ENCODE data around the gene MYL12A. TPM values are rescaled to one million over a fixed set of nuclear protein-coding genes. Genes with fewer than 3 reads are reported as not detected.

The MYL12A gene
- total and polyA plus RNA-seq, 4 donors = 158 to 314 (median 179) TPM

DNA sequence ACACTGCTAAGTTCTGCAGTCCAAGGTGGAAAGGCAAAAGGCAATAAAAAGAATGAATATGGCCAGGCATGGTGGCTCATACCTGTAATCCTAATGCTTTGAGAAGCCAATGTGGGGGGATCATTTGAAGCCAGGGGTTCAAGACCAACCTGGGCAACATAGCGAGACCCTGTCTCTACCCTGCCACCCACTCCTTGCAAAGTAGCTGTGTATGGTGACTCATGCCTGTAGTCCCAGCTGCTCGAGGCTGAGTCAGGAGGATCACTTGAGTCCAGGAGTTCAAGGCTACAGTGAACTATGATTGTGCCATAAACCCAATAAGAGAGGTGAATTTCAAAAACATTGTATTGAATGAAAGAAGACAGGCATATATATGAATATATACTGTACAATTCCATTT, 16.8 kb downstream of the MYL12A start:
- H3K9me3 ChIP-seq (ENCODE audit: control insufficient read depth in 4 of 4, low read length in 3 of 4) = no peaks in the 10 kb centered on the region
- H3K27me3 ChIP-seq (ENCODE audit: control insufficient read depth in 4 of 4, insufficient read depth in 4 of 4, low read length in 3 of 4) = no peaks in the 10 kb centered on the region
- H3K27ac ChIP-seq (ENCODE audit: low read depth in 1 of 2, low read length in 2 of 2) = no peak overlapping the region
- WGBS = 49% methylated on average over 2 of the region's 2 CpGs
- DNase-seq (ENCODE audit: low spot score) = no peak
- H3K4me1 ChIP-seq (ENCODE audit: control insufficient read depth in 4 of 4, insufficient read depth in 4 of 4, low read length in 3 of 4) = peaks cover 18 to 67% (median 57%) of the 10 kb centered on the region in 4 donors
- H3K36me3 ChIP-seq (ENCODE audit: control insufficient read depth in 4 of 4, insufficient read depth in 3 of 4, low read depth in 1 of 4, low read length in 3 of 4) = no peaks in the 10 kb centered on the region
- no peak for TF ChIP-seq SP1 (IDR thresholded peaks at IDR 0.05)
- peak in 1 of 2 donors; percentile 38 for TF ChIP-seq RXRA (IDR thresholded peaks at IDR 0.05)
- peak; percentile 26 to 35 for TF ChIP-seq JUND (IDR thresholded peaks at IDR 0.05)
- peak; percentile 4 to 25 for TF ChIP-seq HNF4A (conservative IDR thresholded peaks at IDR 0.05)
- H3K4me3 ChIP-seq (ENCODE audit: low read depth in 1 of 3, low read length in 3 of 3) = no peak overlapping the region
- no peak overlapping the region for H3K9ac ChIP-seq (ENCODE audit: low read depth in 1 of 2, low read length in 2 of 2)

DNA sequence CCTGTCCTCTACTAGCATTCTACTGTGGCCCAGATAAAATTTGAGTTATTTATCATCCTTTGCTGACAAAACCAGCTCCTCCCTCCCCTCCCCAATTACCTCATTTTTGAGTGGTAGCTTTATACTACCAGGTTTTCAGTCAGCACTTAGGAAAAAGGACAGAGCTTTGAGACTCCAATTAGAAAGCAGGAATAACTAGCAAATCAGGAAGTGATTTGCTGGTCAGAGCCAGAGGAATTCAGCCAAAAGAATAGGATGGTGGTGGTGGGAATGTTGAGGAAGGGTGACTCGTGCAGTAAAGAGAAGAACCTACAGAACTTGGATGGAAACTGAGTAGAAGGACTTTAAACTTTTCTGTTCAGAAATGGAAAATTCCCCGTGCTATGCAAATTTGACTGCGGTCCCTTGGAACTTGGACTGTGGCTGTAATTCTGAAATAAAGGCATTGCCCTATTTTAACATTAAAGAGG, 18.0 kb downstream of the MYL12A start:
- Histone ChIP-seq H3K9ac (ENCODE audit: low read depth in 1 of 2, low read length in 2 of 2) (no peak overlapping the region), H3K27me3 (ENCODE audit: control insufficient read depth in 4 of 4, insufficient read depth in 4 of 4, low read length in 3 of 4) (no peaks in the 10 kb centered on the region), H3K4me1 (ENCODE audit: control insufficient read depth in 4 of 4, insufficient read depth in 4 of 4, low read length in 3 of 4) (peaks cover 15 to 69% (median 58%) of the 10 kb centered on the region in 4 donors), H3K9me3 (ENCODE audit: control insufficient read depth in 4 of 4, low read length in 3 of 4) (no peaks in the 10 kb centered on the region), H3K4me3 (ENCODE audit: low read depth in 1 of 3, low read length in 3 of 3) (no peak overlapping the region), H3K27ac (ENCODE audit: low read depth in 1 of 2, low read length in 2 of 2) (peak overlapping the region; percentile 62 to 74), H3K36me3 (ENCODE audit: control insufficient read depth in 4 of 4, insufficient read depth in 3 of 4, low read depth in 1 of 4, low read length in 3 of 4) (no peaks in the 10 kb centered on the region)
- peak; percentile 40 to 68 for TF ChIP-seq RXRA (IDR thresholded peaks at IDR 0.05)
- TF ChIP-seq JUND (IDR thresholded peaks at IDR 0.05) = peak in 1 of 2 donors; percentile 25
- peak; percentile 84 to 86 for TF ChIP-seq HNF4A (conservative IDR thresholded peaks at IDR 0.05)
- TF ChIP-seq, protein P1, sequence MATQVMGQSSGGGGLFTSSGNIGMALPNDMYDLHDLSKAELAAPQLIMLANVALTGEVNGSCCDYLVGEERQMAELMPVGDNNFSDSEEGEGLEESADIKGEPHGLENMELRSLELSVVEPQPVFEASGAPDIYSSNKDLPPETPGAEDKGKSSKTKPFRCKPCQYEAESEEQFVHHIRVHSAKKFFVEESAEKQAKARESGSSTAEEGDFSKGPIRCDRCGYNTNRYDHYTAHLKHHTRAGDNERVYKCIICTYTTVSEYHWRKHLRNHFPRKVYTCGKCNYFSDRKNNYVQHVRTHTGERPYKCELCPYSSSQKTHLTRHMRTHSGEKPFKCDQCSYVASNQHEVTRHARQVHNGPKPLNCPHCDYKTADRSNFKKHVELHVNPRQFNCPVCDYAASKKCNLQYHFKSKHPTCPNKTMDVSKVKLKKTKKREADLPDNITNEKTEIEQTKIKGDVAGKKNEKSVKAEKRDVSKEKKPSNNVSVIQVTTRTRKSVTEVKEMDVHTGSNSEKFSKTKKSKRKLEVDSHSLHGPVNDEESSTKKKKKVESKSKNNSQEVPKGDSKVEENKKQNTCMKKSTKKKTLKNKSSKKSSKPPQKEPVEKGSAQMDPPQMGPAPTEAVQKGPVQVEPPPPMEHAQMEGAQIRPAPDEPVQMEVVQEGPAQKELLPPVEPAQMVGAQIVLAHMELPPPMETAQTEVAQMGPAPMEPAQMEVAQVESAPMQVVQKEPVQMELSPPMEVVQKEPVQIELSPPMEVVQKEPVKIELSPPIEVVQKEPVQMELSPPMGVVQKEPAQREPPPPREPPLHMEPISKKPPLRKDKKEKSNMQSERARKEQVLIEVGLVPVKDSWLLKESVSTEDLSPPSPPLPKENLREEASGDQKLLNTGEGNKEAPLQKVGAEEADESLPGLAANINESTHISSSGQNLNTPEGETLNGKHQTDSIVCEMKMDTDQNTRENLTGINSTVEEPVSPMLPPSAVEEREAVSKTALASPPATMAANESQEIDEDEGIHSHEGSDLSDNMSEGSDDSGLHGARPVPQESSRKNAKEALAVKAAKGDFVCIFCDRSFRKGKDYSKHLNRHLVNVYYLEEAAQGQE (IDR thresholded peaks at IDR 0.05) = peak; percentile 97
- peak; percentile 47 for TF ChIP-seq HNF4G (IDR thresholded peaks at IDR 0.05)
- TF ChIP-seq EGR1 (IDR thresholded peaks at IDR 0.05; ENCODE audit: low read depth in 2 of 2) = peak in 1 of 2 donors; percentile 37
- peak; percentile 65 for TF ChIP-seq SP1 (IDR thresholded peaks at IDR 0.05)
- no peak for TF ChIP-seq RAD21 (IDR thresholded peaks at IDR 0.05)
- TF ChIP-seq YY1 (IDR thresholded peaks at IDR 0.05) = no peak
- DNase-seq (ENCODE audit: low spot score) = no peak
- 19% methylated on average over 3 of the region's 3 CpGs for WGBS

DNA sequence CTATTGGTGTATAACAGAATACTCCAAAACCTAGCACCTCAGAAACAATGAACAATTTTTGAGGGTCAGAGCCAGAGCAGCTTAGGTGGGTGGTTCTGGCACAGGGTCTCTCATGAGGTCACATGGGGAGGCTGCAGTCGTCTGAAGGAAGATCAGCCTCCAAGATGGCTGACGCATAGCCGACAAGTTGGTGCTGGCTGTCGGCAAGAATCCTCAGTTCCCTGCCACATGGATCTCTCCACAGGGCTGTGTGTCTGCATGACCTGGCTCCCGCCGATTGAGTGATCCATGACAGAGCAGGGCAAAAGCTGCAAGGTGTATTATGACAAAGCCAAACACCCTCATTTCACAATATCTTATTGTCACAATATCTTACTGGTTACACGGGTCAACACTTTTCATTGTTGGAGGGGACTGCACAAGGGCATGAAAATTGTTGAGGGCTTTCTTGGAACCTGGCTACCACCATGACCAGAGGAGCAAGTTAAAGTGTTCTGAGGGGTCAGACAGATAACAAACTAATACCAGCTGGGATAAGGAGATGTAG, 18.5 kb downstream of the MYL12A start:
- peak overlapping the region; percentile 62 to 74 for H3K27ac ChIP-seq (ENCODE audit: low read depth in 1 of 2, low read length in 2 of 2)
- peaks cover 15 to 64% (median 55%) of the 10 kb centered on the region in 4 donors for H3K4me1 ChIP-seq (ENCODE audit: control insufficient read depth in 4 of 4, insufficient read depth in 4 of 4, low read length in 3 of 4)
- H3K27me3 ChIP-seq (ENCODE audit: control insufficient read depth in 4 of 4, insufficient read depth in 4 of 4, low read length in 3 of 4) = no peaks in the 10 kb centered on the region
- peak overlapping the region in 1 of 3 donors; percentile 6 for H3K4me3 ChIP-seq (ENCODE audit: low read depth in 1 of 3, low read length in 3 of 3)
- DNase-seq (ENCODE audit: low spot score) = no peak
- whole genome bisulfite sequencing = 29% methylated on average over 7 of the region's 7 CpGs
- H3K9ac ChIP-seq (ENCODE audit: low read depth in 1 of 2, low read length in 2 of 2) = no peak overlapping the region
- no peaks in the 10 kb centered on the region for H3K36me3 ChIP-seq (ENCODE audit: control insufficient read depth in 4 of 4, insufficient read depth in 3 of 4, low read depth in 1 of 4, low read length in 3 of 4)
- no peaks in the 10 kb centered on the region for H3K9me3 ChIP-seq (ENCODE audit: control insufficient read depth in 4 of 4, low read length in 3 of 4)
- no peak for TF ChIP-seq TAF1 (conservative IDR thresholded peaks at IDR 0.05)
- TF ChIP-seq HNF4A (conservative IDR thresholded peaks at IDR 0.05) = peak in 1 of 2 donors; percentile 6
- no peak for TF ChIP-seq NR2F2 (IDR thresholded peaks at IDR 0.05)
- no peak for TF ChIP-seq SP1 (IDR thresholded peaks at IDR 0.05)
- TF ChIP-seq, protein P2, sequence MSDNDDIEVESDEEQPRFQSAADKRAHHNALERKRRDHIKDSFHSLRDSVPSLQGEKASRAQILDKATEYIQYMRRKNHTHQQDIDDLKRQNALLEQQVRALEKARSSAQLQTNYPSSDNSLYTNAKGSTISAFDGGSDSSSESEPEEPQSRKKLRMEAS (IDR thresholded peaks at IDR 0.05) = no peak
- TF ChIP-seq, protein P3, sequence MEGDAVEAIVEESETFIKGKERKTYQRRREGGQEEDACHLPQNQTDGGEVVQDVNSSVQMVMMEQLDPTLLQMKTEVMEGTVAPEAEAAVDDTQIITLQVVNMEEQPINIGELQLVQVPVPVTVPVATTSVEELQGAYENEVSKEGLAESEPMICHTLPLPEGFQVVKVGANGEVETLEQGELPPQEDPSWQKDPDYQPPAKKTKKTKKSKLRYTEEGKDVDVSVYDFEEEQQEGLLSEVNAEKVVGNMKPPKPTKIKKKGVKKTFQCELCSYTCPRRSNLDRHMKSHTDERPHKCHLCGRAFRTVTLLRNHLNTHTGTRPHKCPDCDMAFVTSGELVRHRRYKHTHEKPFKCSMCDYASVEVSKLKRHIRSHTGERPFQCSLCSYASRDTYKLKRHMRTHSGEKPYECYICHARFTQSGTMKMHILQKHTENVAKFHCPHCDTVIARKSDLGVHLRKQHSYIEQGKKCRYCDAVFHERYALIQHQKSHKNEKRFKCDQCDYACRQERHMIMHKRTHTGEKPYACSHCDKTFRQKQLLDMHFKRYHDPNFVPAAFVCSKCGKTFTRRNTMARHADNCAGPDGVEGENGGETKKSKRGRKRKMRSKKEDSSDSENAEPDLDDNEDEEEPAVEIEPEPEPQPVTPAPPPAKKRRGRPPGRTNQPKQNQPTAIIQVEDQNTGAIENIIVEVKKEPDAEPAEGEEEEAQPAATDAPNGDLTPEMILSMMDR (IDR thresholded peaks at IDR 0.05; ENCODE audit: low read depth, low read length, missing input control) = no peak
- no peak for TF ChIP-seq GABPA (IDR thresholded peaks at IDR 0.05 in 1 of 2, conservative IDR thresholded peaks at IDR 0.05 in 1 of 2)
- no peak for TF ChIP-seq RXRA (IDR thresholded peaks at IDR 0.05)

Measured in liver (tissue), 9 donors.